ENCODE results near the gene INPP4A.

INPP4A gene

GRCh38 chr2:98494699-98495098 lies 50.0 kb downstream of the INPP4A start:
- no peak overlapping the region for H3K4me3 ChIP-seq (ENCODE audit: low read depth, low read length)
- no peak for TF ChIP-seq CTCF (IDR thresholded peaks at IDR 0.05; ENCODE audit: insufficient read depth, low read depth, low read length, missing control alignments)
- no peak for DNase-seq (ENCODE audit: low read depth)

GRCh38 chr2:98496750-98497493 lies 52.3 kb downstream of the INPP4A start:
- no peak for DNase-seq (ENCODE audit: low read depth)

GRCh38 chr2:98498703-98499440 lies 54.2 kb downstream of the INPP4A start:
- H3K4me3 ChIP-seq (ENCODE audit: low read depth, low read length): no peak overlapping the region
- no peak for TF ChIP-seq CTCF (IDR thresholded peaks at IDR 0.05; ENCODE audit: insufficient read depth, low read depth, low read length, missing control alignments)
- no peak for DNase-seq (ENCODE audit: low read depth)

More at GRCh38 chr2:98496750-98497493, 52.3 kb downstream of the INPP4A start:
- no peak for TF ChIP-seq CTCF (IDR thresholded peaks at IDR 0.05; ENCODE audit: insufficient read depth, low read depth, low read length, missing control alignments)
- H3K4me3 ChIP-seq (ENCODE audit: low read depth, low read length): no peak overlapping the region

GRCh38 chr2:98500561-98500960 lies 55.9 kb downstream of the INPP4A start:
- TF ChIP-seq CTCF (IDR thresholded peaks at IDR 0.05; ENCODE audit: insufficient read depth, low read depth, low read length, missing control alignments): no peak

GRCh38 chr2:98501223-98501622 lies 56.6 kb downstream of the INPP4A start:
- H3K4me3 ChIP-seq (ENCODE audit: low read depth, low read length): no peak overlapping the region
- no peak for TF ChIP-seq CTCF (IDR thresholded peaks at IDR 0.05; ENCODE audit: insufficient read depth, low read depth, low read length, missing control alignments)
- DNase-seq (ENCODE audit: low read depth): no peak

More at GRCh38 chr2:98500561-98500960, 55.9 kb downstream of the INPP4A start:
- DNase-seq (ENCODE audit: low read depth): no peak
- H3K4me3 ChIP-seq (ENCODE audit: low read depth, low read length): no peak overlapping the region

GRCh38 chr2:98501876-98502275 lies 57.2 kb downstream of the INPP4A start:
- DNase-seq (ENCODE audit: low read depth): no peak
- no peak for TF ChIP-seq CTCF (IDR thresholded peaks at IDR 0.05; ENCODE audit: insufficient read depth, low read depth, low read length, missing control alignments)

More at GRCh38 chr2:98501876-98502275, 57.2 kb downstream of the INPP4A start:
- H3K4me3 ChIP-seq (ENCODE audit: low read depth, low read length): no peak overlapping the region

Measured in GM12865 (cell line).